B cell (primary cell): ENCODE data around the gene PCGF3. TPM values are rescaled to one million over a fixed set of nuclear protein-coding genes. Genes with fewer than 3 reads are reported as not detected.

Source experiments
- ATAC-seq: fragments of 200-7000 bp; cut with Tn5 transposase; one replicate; pipeline ENCODE4 v1.10.0; 2021; ENCODE audit warnings: low read depth, mild to moderate bottlenecking, moderate number of reproducible peaks, moderate library complexity
- CTCF ChIA-PET: fragments of 350-600 bp; sonication (Branson Sonifier 250); formaldehyde crosslinking; loops from one replicate; lab custom pipeline; 2021; ENCODE audit warnings: antibody characterized with exemption, inconsistent platforms; lab: Charles Lee
- POLR2A ChIA-PET: fragments of 350-600 bp; sonication (Branson Sonifier 250); formaldehyde crosslinking; loops from one replicate; lab custom pipeline; 2021; ENCODE audit warnings: antibody characterized with exemption; lab: Charles Lee
- DNase-seq: peaks from one replicate; pipeline ENCODE4 v3.0.0; 2013
- H2AFZ ChIP-seq: 2 replicates; pipeline ENCODE4 v1.6.1; 2012; ENCODE audit warnings: mild to moderate bottlenecking, low read depth, low read length; ENCODE audit not compliant: insufficient read depth, poor library complexity, severe bottlenecking
- H3K27ac ChIP-seq, 2 donors: 1 replicate in 1 of 2; 2 replicates in 1 of 2; pipeline ENCODE4 v1.5.1; 2012 to 2013; ENCODE audit warnings: low read length in 2 of 2, mild to moderate bottlenecking in 2 of 2, moderate library complexity in 1 of 2
- H3K27me3 ChIP-seq, 4 experiments: fragments of 200-600 bp in 1 of 4; sonication (generic) in 1 of 4; replicated peaks in 1 of 4; 1 replicate in 2 of 4; 2 replicates in 2 of 4; pipeline versions ENCODE4 v1.6.1 to v1.7.0; 2013 to 2016; ENCODE audit warnings: low read length in 3 of 4, mild to moderate bottlenecking in 2 of 4, mixed read lengths in 1 of 4, moderate library complexity in 1 of 4; ENCODE audit not compliant: insufficient read depth in 4 of 4, control insufficient read depth in 3 of 4; ENCODE audit errors: control extremely low read depth in 1 of 4
- H3K36me3 ChIP-seq, 2 experiments: replicated peaks in 1 of 2; 1 replicate in 1 of 2; 2 replicates in 1 of 2; pipeline versions ENCODE4 v1.6.1 to v1.7.1; 2013; ENCODE audit warnings: low read length in 1 of 2; ENCODE audit not compliant: insufficient read depth in 2 of 2, control insufficient read depth in 1 of 2; ENCODE audit errors: control extremely low read depth in 1 of 2, extremely low read depth in 1 of 2
- H3K4me1 ChIP-seq, 2 donors: fragments of 200-600 bp in 1 of 2; sonication (generic) in 1 of 2; 1 replicate in 1 of 2; 2 replicates in 1 of 2; pipeline versions ENCODE4 v1.5.1 to v1.6.1; 2013 to 2017; ENCODE audit warnings: low read length in 2 of 2; ENCODE audit not compliant: control insufficient read depth in 2 of 2, insufficient read depth in 2 of 2
- H3K4me2 ChIP-seq: replicated peaks from 2 replicates; pipeline ENCODE3; 2012; ENCODE audit warnings: mild to moderate bottlenecking, low read depth, low read length; ENCODE audit not compliant: poor library complexity, severe bottlenecking
- H3K4me3 ChIP-seq, 5 experiments: fragments of 200-600 bp in 1 of 5; sonication (generic) in 1 of 5; 1 replicate in 3 of 5; 2 replicates in 2 of 5; pipeline versions ENCODE4 v1.5.1 to v1.7.0; 2011 to 2016; ENCODE audit warnings: low read length in 4 of 5, mild to moderate bottlenecking in 4 of 5, low read depth in 2 of 5, control low read depth in 1 of 5, moderate library complexity in 1 of 5; ENCODE audit not compliant: insufficient read depth in 1 of 5; ENCODE audit errors: control extremely low read depth in 1 of 5, extremely low read depth in 1 of 5
- H3K79me2 ChIP-seq: fragments of 200-600 bp; sonication (generic); one replicate; pipeline ENCODE4 v1.6.0; 2016; ENCODE audit warnings: low read length; ENCODE audit not compliant: control insufficient read depth, insufficient read depth
- H3K9ac ChIP-seq: fragments of 200-600 bp; sonication (generic); 2 replicates; pipeline ENCODE4 v1.6.1; 2017; ENCODE audit warnings: mild to moderate bottlenecking, low read length, moderate library complexity
- H3K9me3 ChIP-seq, 3 donors: one replicate each; pipeline versions ENCODE4 v1.6.1 to v1.7.1; 2013; ENCODE audit warnings: low read length in 2 of 3; ENCODE audit not compliant: control insufficient read depth in 2 of 3, insufficient read depth in 1 of 3; ENCODE audit errors: control extremely low read depth in 1 of 3
- H4K20me1 ChIP-seq: 2 replicates; pipeline ENCODE4 v1.6.0; 2012; ENCODE audit warnings: mild to moderate bottlenecking, low read length; ENCODE audit not compliant: insufficient read depth, control insufficient read depth, poor library complexity, severe bottlenecking
- H3K27ac Mint-ChIP-seq: one replicate; pipeline ENCODE4 v1.8.0; 2021; ENCODE audit warnings: mixed read lengths
- H3K27me3 Mint-ChIP-seq: one replicate; pipeline ENCODE4 v1.8.0; 2021; ENCODE audit warnings: mixed read lengths
- H3K4me1 Mint-ChIP-seq: one replicate; pipeline ENCODE4 v1.8.0; 2021; ENCODE audit warnings: mixed read lengths
- H3K4me3 Mint-ChIP-seq: one replicate; pipeline ENCODE4 v1.8.0; 2021; ENCODE audit warnings: mixed read lengths
- H3K9me3 Mint-ChIP-seq: one replicate; pipeline ENCODE4 v1.8.0; 2022; ENCODE audit warnings: mixed read lengths; ENCODE audit not compliant: insufficient read depth
- CTCF ChIP-seq: fragments of 200-600 bp; IDR thresholded peaks from one replicate; pipeline ENCODE4 v1.8.0; 2022; ENCODE audit warnings: antibody characterized with exemption, mild to moderate bottlenecking
- EZH2 ChIP-seq: IDR thresholded peaks from 2 replicates; pipeline ENCODE4 v1.6.1; 2012; ENCODE audit warnings: borderline replicate concordance, low read depth, mild to moderate bottlenecking, moderate library complexity, low read length; ENCODE audit not compliant: insufficient read depth, poor library complexity, severe bottlenecking
- WGBS: methylation state at CpG from one replicate; pipeline ENCODE4 v1.1.5; 2013; ENCODE audit warnings: missing lambda C conversion rate; ENCODE audit not compliant: insufficient coverage; 5-methylcytosine and 5-hydroxymethylcytosine counted together
- intact Hi-C: fragments of 100-400 bp; cut with micrococcal nuclease; formaldehyde crosslinking; loops from one replicate; pipeline ENCODE4 v1.10.0; 2022
- polyA plus RNA-seq: library from polyadenylated mRNA; depleted of rRNA; stranded (reverse); fragments of >200 nt; gene quantifications from 2 replicates; pipeline ENCODE4 v1.2.3, GENCODE V29; 2012
- total RNA-seq, 2 donors: library from RNA; stranded (reverse); fragments of 120-200 nt in 1 of 2; gene quantifications; 1 replicate in 1 of 2; 2 replicates in 1 of 2; pipeline versions ENCODE4 v1.2.3 to v1.2.4, GENCODE V29; 2013 to 2022

The PCGF3 gene
- total and polyA plus RNA-seq, 2 donors (not counting 1 experiment from before 2014, with no cell fraction given): 65.7 to 90.3 TPM

- Histone ChIP-seq H3K4me3 (no peak overlapping the region), H3K36me3 (peaks cover 0 to 34% of the 10 kb centered on the region in 2 experiments), H3K9me3 (peaks cover 0 to 4% (median 0%) of the 10 kb centered on the region in 3 donors), H3K79me2 (no peaks in the 10 kb centered on the region), H3K4me2 (no peak overlapping the region), H3K27ac (no peak overlapping the region), H2AFZ (no peak overlapping the region), H3K27me3 (no peaks in the 10 kb centered on the region), H4K20me1 (peaks cover 8% of the 10 kb centered on the region), H3K4me1 (peaks cover 0 to 8% of the 10 kb centered on the region in 2 donors), H3K9ac (no peak overlapping the region)
- TF ChIP-seq CTCF (no peak), EZH2 (no peak)
- 94% methylated on average over 9 of the region's 12 CpGs for WGBS
- ChIA-PET POLR2A (no interaction called here), CTCF (interaction anchor here (1.0 to 3.4 kb wide), 2 partner anchors 247 kb away, joined by 3 to 90 read pairs; partner anchors contain the start of gene IDUA)
- intact Hi-C loops: no loop called here
- Mint-ChIP-seq H3K27ac (no peak overlapping the region), H3K9me3 (no peaks in the 10 kb centered on the region), H3K27me3 (no peaks in the 10 kb centered on the region), H3K4me1 (peaks cover 2% of the 10 kb centered on the region), H3K4me3 (no peak overlapping the region)
- DNase-seq (no peak), ATAC-seq (no peak)
Observed at GRCh38 chr4:740011-740410, 34.4 kb downstream of the PCGF3 start.

GRCh38 chr4:740656-741282, 35.1 kb downstream of the PCGF3 start:
- Histone ChIP-seq H3K4me3 (no peak overlapping the region), H3K4me2 (no peak overlapping the region), H4K20me1 (peaks cover 8% of the 10 kb centered on the region), H3K36me3 (peaks cover 0 to 27% of the 10 kb centered on the region in 2 experiments), H3K9me3 (peaks cover 0 to 4% (median 0%) of the 10 kb centered on the region in 3 donors), H3K27ac (no peak overlapping the region), H3K27me3 (no peaks in the 10 kb centered on the region), H3K4me1 (peaks cover 0 to 8% of the 10 kb centered on the region in 2 donors), H3K9ac (no peak overlapping the region), H2AFZ (no peak overlapping the region), H3K79me2 (no peaks in the 10 kb centered on the region)
- Mint-ChIP-seq H3K9me3 (no peaks in the 10 kb centered on the region), H3K27me3 (no peaks in the 10 kb centered on the region), H3K4me1 (peaks cover 2% of the 10 kb centered on the region), H3K27ac (no peak overlapping the region), H3K4me3 (no peak overlapping the region)
- DNase-seq (no peak), ATAC-seq (no peak)
- TF ChIP-seq CTCF: no peak
- TF ChIP-seq EZH2: no peak
- 94% methylated on average over 17 of the region's 19 CpGs for WGBS
- POLR2A ChIA-PET: no interaction called here
- intact Hi-C loops: no loop called here
- CTCF ChIA-PET: interaction anchor here (0.6 to 3.4 kb wide), 7 partner anchors 12 to 246 kb away, joined by 3 to 90 read pairs (median 5); partner anchors contain the start of gene IDUA
